K562 (cell line): ENCODE results near the gene DOK7.

ENCODE experiments used
- CREB1 ChIP-seq, 2 experiments: sonication (generic) in 1 of 2; formaldehyde crosslinking in 1 of 2; IDR thresholded peaks; 2 replicates each; pipeline versions ENCODE4 v1.6.1 to v1.8.0; 2012 to 2022; ENCODE audit warnings: inconsistent platforms in 1 of 2, mild to moderate bottlenecking in 1 of 2, missing genetic modification reagents in 1 of 2, moderate library complexity in 1 of 2
- TBL1XR1 ChIP-seq, 2 experiments: IDR thresholded peaks; 2 replicates each; pipeline ENCODE4 v1.6.1; 2012; ENCODE audit warnings: improper control_type of control experiment in 2 of 2, low read length in 2 of 2, mild to moderate bottlenecking in 1 of 2
- TF ChIP-seq, protein P1 (sequence below): sonication (generic); formaldehyde crosslinking; IDR thresholded peaks from 2 replicates; pipeline ENCODE4 v1.4.0; 2020; ENCODE audit warnings: mild to moderate bottlenecking, missing genetic modification reagents
- TF ChIP-seq, protein P2 (sequence below), 2 experiments: fragments of 450-650 bp in 1 of 2; IDR thresholded peaks; 2 replicates each; pipeline ENCODE4 v1.6.1; 2011 to 2017; ENCODE audit warnings: low read depth in 2 of 2, antibody characterized with exemption in 1 of 2, borderline replicate concordance in 1 of 2, low read length in 1 of 2, mild to moderate bottlenecking in 1 of 2, mixed read lengths in 1 of 2; ENCODE audit not compliant: control insufficient read depth in 1 of 2

DNA sequence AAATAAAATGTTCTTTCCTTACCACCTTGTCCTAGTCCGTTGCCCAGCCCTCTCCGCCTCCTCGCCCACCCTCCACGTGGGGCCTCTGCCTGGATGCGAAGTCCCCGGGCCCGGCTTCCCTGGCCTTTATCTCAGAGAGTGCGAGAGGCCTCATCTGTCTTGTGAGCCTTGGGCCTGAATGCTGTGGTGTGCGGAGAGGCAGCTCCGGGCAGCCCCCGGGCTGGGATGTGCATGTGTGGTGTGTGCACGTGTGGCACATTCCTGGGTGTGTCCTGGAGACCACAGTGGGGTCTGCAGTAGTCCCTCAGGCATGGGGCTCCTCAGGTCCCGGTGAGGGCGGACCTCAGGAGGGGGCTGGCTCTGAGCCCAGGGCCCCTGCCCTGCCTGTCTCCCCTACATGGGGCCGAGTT, 31.4 kb downstream of the DOK7 start:
- TF ChIP-seq, protein P1, sequence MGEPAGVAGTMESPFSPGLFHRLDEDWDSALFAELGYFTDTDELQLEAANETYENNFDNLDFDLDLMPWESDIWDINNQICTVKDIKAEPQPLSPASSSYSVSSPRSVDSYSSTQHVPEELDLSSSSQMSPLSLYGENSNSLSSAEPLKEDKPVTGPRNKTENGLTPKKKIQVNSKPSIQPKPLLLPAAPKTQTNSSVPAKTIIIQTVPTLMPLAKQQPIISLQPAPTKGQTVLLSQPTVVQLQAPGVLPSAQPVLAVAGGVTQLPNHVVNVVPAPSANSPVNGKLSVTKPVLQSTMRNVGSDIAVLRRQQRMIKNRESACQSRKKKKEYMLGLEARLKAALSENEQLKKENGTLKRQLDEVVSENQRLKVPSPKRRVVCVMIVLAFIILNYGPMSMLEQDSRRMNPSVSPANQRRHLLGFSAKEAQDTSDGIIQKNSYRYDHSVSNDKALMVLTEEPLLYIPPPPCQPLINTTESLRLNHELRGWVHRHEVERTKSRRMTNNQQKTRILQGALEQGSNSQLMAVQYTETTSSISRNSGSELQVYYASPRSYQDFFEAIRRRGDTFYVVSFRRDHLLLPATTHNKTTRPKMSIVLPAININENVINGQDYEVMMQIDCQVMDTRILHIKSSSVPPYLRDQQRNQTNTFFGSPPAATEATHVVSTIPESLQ (CRISPR knock-in tag): no peak
- TF ChIP-seq CREB1 (IDR thresholded peaks at IDR 0.05) (no peak), CREB1 (CRISPR knock-in tag; IDR thresholded peaks at IDR 0.05) (no peak), TBL1XR1 (IDR thresholded peaks at IDR 0.05; ENCODE audit: low read length in 2 of 2) (no peak)
- TF ChIP-seq, protein P2, sequence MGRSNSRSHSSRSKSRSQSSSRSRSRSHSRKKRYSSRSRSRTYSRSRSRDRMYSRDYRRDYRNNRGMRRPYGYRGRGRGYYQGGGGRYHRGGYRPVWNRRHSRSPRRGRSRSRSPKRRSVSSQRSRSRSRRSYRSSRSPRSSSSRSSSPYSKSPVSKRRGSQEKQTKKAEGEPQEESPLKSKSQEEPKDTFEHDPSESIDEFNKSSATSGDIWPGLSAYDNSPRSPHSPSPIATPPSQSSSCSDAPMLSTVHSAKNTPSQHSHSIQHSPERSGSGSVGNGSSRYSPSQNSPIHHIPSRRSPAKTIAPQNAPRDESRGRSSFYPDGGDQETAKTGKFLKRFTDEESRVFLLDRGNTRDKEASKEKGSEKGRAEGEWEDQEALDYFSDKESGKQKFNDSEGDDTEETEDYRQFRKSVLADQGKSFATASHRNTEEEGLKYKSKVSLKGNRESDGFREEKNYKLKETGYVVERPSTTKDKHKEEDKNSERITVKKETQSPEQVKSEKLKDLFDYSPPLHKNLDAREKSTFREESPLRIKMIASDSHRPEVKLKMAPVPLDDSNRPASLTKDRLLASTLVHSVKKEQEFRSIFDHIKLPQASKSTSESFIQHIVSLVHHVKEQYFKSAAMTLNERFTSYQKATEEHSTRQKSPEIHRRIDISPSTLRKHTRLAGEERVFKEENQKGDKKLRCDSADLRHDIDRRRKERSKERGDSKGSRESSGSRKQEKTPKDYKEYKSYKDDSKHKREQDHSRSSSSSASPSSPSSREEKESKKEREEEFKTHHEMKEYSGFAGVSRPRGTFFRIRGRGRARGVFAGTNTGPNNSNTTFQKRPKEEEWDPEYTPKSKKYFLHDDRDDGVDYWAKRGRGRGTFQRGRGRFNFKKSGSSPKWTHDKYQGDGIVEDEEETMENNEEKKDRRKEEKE (IDR thresholded peaks at IDR 0.05; ENCODE audit: borderline replicate concordance in 1 of 2, control insufficient read depth in 1 of 2, low read depth in 2 of 2, low read length in 1 of 2): no peak
